ENCODE data around the gene NSD2. TPM values are rescaled to one million over a fixed set of nuclear protein-coding genes. Genes with fewer than 3 reads are reported as not detected.
A peak's percentile ranks its signal among the peaks of the same experiment; 100 is the strongest.

NSD2 gene
- total RNA-seq, 1 experiment from 2014 or later = 71.9 TPM

DNA sequence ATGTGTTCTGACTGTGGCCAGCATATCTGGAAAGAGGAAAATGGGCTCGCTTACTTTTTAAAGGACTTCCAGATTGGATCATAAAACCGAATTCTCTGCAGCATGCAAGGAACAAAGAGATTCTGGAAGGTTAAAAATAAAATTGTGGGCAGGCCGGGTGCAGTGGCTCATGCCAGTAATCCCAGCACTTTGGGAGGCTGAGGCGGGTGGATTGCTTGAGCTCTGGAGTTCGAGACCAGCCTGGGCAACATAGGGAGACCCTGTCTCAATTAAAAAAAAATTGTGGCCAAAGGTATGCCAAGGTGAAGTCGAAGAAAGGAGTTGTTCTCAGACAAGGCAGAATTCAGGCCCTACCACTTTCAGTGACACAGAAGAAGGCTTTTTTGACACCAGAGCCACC is 99.7 kb downstream of the NSD2 start:
- DNase-seq (ENCODE audit: low read depth) = no peak

DNA sequence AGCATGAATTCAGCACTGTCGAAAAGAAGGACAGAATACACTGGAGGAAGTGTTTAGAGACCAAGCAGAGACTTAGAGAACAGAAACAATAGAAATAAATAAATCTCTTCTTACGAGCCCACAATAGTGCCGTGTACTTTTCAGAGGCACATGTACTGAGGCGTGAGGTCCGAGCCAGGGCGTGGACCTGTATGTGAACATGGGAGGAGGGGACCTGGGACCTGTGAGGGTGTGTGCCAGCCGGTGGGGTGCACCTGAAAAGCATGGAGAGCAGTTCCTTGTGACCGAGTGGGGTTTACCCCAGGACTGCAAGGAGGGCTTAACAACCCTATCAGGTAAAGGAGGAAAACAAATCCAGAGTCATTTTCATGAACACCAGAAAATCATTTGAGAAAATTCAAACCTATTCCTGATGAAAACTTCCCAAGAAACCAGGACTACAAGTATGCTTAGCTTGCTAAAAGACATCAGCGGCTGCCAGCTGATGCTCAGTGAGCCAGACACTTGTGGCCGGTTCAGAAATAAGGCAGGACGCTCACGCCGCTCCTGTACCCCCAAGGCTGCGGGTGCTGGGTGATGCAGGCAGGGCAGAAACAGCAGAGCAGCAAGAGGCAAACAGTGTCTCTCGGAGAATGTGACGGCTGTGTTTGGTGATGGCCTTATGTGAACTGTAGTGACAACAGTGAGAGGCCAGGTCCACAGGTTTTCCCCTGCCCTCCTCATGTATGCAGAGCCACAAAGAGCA is 100.4 kb downstream of the NSD2 start:
- no peak for DNase-seq (ENCODE audit: low read depth)

DNA sequence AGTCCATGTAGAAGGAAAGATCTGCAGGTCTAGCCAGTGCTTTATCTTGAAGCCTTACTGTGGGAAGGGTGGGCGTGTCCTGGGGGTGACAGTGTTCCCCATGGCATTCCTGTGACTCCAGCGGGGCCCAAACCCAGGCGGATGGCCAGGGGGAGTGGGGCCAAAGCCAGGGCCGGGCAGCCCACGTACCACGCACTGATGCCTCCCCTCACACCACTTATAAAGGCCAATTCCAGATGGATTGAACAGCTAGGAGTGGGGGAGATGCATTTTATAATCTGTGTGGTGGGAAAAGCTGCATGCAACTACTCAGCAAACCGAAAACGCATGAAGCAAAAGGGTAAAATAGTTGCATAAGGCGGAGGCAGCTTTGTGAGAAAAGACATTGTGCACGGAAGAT is 101.2 kb downstream of the NSD2 start:
- DNase-seq (ENCODE audit: low read depth) = no peak

DNA sequence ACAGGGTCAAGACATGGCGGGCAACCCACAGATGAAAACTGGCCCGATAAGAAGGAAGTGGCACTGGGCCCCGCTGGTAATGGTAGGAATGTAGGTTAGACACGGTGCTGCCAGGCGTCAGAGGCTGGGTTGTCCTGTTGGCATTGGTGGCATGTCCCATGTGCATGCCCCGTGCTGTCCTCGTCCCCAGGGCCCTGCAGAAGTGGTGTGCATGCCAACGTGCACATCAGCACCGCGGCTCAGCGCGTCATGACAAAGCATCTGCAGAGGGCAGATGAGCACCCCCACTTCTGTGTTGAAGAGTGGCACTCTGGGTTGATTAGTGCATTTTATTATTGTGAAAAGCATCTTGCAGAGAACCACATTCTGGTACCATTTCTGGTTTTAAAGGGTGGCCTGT is 102.0 kb downstream of the NSD2 start:
- DNase-seq (ENCODE audit: low read depth) = no peak

DNA sequence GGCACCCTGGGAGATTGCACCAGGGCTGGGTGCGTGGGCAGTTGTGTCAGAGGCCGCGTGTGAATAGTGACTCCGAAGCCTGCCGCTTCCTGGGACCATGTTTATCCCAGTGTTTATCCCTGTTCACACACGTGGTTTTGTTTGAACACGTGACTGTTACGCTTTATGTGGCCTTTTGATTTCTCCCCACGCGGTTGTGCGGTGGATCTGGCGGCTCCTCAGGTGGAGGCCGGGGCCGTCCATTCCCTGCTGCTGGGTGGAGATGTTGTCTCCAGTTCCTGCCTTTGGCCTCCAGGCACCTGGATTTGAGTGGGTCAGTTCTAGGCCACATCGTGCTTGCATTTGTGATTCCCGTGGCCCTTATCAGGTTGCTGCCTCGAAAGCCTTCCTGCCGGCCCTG is 102.5 kb downstream of the NSD2 start:
- no peak for DNase-seq (ENCODE audit: low read depth)

DNA sequence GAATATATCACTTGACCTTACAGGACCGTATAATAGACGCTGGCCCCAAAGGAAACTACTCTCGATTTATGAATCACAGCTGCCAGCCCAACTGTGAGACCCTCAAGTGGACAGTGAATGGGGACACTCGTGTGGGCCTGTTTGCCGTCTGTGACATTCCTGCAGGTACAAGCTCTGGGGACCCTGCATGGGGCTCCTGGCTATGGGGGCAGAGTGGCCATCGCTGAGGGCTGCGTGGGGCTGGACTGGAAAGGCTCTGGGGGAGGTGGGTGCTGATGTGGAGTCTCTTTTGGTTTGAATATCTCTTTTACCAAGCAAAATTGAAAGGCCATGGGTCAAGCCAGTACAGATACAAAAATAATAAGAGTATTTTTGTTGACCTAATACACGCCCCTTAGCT is 103.6 kb downstream of the NSD2 start:
- DNase-seq (ENCODE audit: low read depth) = no peak

DNA sequence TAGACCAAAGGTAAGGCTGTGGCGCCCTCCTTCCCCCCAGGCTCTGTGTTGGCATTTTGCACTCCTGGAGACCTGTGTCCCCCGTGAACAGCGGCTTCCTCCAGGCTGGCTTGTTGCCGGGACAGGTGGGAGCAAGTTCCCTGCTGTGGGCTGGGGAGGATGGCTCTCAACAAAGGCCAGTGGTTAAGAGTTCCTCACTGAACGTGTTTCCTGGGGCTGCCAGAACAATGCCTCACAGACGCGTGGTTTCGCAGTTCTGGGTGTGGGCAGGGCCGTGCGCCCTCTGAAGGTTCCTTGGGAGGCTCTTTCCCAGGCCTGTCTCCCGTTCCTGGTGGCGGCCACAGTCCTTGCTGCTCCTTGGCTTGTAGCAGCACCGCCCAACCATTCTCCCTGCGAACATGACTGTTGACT is 104.2 kb downstream of the NSD2 start:
- no peak for DNase-seq (ENCODE audit: low read depth)

DNA sequence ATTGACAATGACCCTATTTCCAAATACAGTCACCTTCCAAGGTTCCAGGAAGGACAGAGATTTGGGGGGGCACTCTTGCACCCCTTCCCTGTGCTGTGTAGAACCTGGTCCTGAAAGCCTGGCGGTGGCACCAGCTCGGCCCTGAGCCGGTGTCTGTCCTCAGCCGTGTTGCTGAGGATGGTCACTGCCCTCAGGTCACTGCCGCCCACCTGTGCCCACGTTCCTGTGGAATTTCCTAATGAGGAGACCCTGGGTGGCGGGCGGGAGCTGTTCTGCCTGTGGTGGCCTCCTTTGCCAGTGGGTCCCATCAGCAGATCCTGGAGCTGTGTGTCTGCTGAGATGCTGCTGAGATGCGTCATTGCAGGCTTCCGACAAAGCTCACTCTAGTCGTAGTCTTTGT is 104.7 kb downstream of the NSD2 start:
- DNase-seq (ENCODE audit: low read depth) = no peak

DNA sequence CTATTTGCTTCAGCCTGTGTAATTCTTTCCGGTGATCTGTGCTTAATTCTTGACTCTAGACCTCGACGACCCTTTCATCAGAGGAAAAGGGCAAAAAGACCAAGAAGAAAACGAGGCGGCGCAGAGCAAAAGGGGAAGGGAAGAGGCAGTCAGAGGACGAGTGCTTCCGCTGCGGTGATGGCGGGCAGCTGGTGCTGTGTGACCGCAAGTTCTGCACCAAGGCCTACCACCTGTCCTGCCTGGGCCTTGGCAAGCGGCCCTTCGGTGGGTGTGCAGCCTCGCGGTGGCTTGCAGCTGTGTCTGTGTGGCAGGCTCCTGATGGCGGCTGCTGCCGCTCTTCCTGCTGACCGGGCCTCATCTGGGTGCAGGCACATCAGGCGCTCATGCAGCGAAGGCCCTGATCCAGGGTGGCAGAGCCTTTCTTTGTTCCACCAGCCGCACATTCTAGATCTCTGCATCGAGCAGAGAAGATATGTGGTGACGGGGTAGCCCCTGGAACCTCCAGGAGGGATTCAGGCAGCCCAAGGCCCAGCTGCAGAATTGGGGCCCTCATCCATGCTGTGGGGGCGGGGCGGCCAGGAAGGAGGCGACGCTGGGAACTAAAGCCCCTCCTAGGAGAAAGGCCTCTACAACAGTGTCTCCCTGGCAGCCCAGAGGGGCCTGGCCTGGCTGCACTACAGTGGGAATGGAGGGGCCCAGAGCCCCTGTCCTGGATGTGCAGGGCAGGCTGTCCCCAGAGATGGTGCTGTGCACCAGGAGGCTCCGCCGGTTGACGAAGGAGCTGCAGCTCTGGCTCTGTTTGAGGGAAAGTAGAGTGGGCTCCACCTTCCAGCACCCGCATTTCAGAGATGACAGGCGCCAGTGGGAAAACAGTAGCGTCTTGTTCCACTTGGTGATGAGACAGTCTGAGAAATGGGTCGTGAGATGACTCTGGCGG is 105.5 kb downstream of the NSD2 start:
- no peak for DNase-seq (ENCODE audit: low read depth)

DNA sequence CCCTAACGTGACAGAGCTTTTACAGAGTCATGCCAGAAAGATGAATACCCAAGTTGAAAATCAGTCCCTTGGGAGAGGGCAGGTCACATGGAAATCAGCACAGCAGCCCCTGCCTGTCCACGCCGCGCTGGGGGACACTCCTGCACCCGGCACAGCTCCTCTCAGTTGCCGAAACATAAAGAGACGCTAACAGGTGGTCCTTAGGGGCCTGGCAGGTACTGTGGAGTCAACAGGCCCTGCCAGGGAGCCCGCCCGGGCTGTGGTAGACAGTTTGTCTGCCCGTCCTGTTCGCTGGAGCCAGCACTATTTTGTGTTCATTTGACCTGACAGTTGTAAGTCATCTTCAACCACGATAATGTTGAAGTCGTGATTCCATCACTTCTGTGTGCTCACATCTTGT is 107.0 kb downstream of the NSD2 start:
- no peak for DNase-seq (ENCODE audit: low read depth)

DNA sequence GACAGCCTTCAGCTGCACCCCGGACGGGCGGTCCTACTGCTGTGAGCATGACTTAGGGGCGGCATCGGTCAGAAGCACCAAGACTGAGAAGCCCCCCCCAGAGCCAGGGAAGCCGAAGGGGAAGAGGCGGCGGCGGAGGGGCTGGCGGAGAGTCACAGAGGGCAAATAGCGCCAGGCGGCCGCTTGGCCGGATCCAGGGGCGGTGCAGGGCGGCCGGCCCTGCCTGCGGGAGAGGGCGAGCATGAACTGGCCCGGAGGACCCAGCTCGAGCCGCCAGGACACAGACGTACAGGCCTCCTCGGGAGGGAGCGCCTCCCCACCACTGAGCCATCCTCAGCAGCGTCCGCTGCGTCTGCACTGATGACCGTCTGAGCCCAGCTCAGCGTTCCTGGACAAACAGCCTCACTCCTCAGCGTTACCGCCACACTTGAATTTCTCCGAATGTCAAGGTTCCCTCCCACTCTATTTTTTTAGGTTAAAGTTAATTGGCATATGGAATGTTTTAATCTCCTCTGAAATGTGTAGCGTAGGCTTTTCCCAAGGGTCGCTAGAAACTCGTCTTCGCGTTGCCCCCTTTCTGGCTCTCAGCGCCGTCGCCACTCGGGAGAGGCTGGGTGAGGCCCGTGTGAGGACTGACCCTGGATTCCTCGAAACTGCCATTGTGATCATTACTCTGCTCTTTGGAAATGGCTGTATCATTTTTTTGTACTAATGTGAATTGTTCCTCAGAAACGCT is 107.7 kb downstream of the NSD2 start:
- no peak for DNase-seq (ENCODE audit: low read depth)

DNA sequence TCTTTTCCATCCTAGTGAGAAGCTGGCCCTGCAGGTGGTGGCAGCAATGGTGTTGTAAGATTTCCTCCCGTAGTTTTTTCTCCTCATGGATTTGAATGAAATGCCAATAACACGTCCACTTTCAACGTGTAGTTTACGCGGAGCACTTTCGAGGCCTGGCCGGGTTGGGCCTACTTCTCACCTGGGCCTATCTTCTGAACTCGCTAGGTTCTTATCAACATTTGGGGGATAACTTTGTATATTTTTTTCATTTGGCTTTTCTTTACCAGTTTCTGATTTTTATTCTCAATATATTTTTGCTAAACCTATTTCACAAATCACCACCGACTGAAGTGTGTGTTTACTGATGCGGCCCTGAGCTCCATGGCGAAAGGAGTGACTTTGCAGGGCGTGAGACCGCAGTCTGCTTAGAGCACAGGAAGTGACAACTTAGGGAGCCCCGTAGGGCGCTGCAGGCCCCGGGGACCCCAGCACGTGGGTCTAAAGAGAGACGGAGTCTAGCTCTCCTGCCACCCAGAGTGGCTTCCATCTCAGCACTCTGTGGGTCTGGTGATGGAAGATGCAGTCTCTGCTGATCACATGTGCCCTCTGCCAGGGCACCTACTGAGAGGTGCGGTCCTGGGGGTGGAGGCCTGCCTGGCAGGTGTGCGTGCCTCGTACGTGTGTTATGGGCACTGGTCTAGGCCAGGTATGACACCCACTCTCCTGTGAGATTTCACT is 108.4 kb downstream of the NSD2 start:
- no peak for DNase-seq (ENCODE audit: low read depth)

DNA sequence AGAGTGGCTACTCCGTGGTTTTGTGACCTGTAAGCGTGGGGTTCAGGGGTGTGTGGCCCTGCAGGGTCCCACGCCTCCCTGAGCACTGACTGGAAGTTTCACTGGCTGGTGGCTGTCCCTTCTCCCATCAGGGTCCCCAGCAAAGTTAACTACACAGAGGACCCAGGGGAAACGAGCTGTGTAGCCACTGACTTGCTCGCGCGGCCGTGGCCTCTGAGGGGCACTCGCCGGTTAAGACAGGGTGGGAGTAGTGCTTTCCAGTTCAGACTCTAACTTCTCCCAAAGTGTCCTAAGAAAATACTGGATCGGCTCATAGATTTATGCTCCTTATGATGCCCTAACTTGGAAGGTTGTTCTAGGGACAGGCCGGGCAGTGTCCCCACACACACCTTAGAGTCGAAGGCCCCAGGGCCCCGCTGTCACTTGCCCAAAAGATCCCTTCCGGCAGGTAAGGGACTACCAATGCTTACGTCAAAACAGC is 109.4 kb downstream of the NSD2 start:
- no peak for DNase-seq (ENCODE audit: low read depth)

DNA sequence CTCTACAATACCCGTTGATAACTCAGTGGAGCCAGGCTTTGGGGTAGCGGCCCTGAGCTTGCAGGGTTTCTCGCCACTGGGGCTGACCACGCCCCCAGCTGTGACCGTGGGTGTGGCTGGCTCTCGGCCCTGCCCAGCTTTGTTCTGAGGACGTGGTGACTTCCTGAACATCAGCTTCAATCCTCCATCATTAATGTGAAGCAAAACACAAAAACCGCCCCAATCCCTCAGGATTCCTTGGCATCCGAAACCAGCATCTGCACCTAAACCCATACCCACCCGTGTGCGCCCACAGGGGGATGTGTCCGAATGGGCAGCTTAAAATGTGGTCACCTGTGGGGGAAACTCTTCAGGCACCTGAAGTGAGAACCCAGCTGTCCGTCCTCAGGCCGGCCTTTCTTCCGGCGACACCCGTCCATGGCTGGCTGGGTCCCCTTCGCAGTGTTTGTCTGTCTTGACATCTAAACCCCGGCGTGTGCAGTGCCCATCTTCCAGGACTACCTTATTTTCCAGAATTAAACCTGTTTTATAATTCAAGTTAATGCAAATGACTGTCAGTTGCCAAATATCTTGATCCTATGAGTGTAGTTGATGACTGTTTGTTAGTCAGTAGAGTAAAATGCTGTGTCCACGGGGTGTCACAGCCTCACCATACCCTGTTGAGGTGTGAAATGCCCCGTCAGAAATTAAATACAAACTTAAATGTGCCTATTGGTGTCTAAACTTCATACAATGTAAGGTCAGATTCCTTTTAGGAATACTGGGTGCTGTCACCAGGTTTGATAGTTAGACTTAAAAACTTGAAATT is 110.3 kb downstream of the NSD2 start:
- DNase-seq (ENCODE audit: low read depth) = peak; percentile 29

DNA sequence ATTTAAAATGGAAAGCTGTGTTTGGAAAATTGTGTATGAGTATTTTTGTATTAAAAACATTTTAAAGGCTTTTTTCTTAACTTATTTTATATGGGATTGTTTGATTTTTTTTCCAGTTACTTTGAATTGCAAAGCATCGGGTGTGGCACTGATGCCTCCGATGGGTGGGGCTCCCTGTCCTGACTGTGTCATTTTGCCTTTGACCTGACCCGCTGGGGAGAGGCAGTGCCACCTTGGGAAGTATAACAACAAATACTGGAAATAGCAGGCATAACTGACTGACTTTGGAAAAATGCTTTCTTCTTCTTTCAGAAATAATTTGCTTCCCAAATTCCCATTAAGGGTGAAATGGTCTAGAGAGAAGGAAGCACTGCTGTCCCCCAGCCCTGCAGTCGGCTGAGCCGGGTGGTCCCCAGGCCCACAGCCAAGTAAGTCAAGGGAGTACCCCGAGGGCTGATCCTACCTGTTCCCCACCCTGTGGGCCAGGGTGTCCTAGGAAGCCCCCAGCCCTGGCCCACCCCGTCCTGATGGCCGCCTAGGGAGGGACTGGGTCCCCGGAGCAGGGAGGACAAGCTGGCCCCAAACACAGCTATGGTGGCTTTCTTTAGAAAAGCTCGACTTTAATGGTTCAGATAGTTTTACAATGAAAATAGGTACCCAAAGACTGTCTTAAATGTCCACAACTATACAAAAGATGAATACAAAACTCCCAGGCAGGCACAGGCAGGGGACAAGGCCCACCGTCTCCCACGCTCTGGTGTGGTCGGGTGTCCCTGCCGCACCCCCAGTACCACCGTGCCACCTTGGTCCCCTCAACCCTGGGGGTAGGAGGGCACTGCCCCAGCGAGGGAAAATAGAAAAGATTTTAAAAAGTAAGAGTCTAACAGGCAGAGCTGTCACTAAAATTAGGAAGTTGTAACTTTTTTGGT is 111.2 kb downstream of the NSD2 start:
- DNase-seq (ENCODE audit: low read depth) = no peak

DNA sequence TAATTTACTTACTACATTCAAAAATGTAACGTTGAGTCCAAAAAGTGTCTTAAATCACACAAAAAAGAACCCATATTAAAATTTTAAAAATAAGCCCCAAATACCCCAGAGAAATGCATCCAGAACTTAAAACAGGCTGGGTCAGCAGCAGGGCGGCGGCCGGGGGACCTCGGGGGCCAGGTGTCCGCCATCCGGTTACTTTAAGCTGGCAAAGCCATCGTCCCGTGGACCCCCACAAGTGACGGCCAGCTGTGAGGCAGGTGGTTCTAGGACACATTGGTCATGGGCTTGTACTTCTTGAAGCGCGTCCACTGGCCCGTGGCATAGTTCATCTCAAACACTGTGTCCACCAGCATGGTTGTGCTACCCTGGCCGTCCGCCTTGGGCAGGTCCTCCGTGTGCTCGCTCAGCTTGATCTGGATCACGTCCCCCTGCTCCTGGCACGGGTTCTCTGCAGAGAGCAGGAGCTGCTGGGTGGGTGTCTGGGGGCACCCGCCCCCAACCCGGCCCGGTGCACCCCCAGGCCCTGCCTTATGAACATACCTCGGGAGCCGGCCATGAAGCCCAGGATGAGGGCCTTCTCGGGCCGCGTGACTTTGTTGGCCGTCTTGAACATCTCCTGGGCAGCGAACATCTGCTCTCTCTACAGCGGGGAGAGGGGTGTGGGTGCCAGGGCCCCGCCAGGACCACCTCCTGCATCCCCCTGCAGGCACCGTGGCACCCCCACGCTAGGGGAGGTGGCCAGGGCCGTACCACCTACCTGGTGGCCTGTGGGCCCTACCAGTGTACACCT is 112.1 kb downstream of the NSD2 start:
- DNase-seq (ENCODE audit: low read depth) = no peak

DNA sequence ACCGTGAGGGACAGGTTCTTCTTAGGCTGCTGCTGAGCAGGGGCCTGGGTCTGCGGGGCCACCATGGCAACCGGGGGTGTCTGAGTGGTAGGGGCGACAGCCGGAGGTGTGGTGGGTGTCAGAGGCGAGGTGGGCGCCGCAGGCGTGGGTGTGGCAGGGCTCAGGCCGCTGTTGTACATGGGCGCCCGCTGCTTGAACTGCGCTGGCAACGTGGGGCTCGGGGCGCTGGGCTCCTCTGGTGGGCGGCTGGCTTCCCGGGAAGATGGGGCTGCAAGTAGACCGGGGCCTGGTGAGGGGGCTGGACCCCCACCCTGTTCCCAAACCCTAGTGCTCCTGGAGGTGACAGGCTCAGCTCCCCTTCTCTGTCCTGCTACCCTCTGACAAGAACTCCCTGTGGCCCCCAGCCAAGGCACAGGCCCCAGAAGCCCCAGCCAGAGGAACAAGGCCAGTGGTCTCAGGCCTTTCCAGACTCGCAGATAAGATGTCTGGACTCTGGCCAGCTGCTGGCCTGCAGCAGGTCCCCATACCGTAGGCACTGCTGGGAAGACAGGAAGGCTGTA is 112.7 kb downstream of the NSD2 start:
- no peak for DNase-seq (ENCODE audit: low read depth)

DNA sequence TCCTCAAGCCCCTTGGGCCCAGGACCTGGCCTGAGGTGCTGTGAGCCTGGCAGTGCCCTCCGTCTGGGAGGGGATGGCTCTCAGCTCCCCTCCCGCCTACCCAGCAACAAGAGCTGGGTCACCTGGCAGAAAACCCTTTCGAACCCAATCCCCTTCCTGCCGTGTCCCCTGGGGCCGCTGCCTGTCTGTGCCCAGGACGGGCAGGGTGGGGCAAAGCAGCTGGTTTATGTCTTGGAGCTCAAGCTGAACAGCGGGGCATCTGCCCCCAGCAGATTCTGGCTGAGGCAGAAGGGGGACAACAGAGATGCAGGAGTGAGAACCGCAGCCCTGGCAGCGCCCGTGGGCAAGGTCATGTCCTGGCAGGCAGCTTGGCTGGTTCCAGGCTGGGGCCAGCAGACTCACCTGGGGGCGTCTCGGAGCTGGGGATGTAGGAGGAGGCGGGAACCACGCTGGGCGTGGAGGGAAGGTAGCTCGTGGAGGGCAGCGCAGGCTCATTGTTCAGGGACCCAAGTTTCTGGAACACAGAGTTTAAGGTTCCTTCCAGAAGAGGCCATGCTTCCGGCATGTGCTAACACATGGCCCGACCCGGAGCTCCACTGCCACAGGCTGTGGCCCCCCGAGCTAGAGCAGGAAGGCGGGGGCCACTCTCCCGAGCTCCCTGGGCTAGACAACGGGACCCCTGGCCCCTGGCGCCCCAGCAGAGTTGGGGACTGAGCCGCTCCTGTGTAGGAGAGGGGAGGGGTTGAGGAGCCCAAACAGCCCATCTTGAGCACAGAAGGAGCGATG is 113.4 kb downstream of the NSD2 start:
- DNase-seq (ENCODE audit: low read depth) = no peak
